ENCODE measurements around the gene HNMT. TPM values are rescaled to one million over a fixed set of nuclear protein-coding genes. Genes with fewer than 3 reads are reported as not detected.

The HNMT gene
- total and polyA plus RNA-seq, 2 of the 13 experiments (the other 11 are each of a cell fraction or from before 2014, with no cell fraction given) = 279 to 309 TPM

DNA sequence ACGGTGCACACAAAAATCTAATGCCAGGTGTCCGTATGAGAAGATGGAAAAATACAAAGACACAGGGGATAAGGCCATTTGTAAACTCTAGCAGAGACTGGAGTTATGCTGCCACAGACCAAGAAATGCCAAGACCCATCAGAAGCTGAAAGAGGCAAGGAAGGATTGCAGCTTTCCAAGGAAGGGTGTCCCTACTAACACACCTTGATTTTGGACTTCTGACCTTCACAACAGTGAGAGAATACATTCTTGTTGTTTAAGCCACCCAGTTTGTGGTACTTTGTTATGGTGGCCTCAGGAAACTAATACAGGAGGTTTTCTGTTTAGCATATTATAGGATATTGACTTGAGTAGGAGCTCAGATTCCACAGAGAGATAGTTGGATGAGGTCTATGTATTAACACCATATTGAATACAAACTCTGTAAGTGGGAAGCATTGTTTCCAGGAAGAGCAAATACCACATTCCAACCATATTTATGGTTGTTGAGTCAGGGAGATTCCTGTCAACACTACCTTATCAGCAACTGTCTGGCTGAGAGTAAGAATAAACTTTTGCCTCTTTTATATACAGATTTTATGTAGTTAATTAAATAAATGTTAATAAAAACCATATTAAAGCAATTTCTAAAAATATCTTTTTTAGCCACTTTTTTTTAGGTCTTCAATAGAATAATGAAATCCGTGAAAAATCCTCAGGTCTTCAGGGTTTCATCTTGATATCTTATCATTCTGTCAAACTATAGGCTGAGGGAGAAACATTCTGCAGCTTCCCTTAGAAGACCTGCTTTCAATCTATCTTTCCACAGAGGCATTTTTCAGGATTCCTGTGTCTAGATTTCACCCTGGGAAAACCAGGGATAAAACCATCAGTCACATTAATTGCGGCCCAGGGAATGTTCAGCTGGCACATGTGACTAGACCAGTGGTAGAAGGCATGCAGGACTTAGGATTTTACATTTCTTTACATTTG, 35.4 kb upstream of the HNMT start (continued):
- TF ChIP-seq, protein P1, sequence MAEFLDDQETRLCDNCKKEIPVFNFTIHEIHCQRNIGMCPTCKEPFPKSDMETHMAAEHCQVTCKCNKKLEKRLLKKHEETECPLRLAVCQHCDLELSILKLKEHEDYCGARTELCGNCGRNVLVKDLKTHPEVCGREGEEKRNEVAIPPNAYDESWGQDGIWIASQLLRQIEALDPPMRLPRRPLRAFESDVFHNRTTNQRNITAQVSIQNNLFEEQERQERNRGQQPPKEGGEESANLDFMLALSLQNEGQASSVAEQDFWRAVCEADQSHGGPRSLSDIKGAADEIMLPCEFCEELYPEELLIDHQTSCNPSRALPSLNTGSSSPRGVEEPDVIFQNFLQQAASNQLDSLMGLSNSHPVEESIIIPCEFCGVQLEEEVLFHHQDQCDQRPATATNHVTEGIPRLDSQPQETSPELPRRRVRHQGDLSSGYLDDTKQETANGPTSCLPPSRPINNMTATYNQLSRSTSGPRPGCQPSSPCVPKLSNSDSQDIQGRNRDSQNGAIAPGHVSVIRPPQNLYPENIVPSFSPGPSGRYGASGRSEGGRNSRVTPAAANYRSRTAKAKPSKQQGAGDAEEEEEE (CRISPR knock-in tag; IDR thresholded peaks at IDR 0.05; ENCODE audit: borderline replicate concordance) = no peak
- TF ChIP-seq SAP130 (CRISPR knock-in tag; IDR thresholded peaks at IDR 0.05; ENCODE audit: low read depth) (peak; percentile 87), ZBTB1 (CRISPR knock-in tag; IDR thresholded peaks at IDR 0.05; ENCODE audit: borderline replicate concordance) (no peak), MBNL3 (CRISPR knock-in tag; conservative IDR thresholded peaks at IDR 0.05) (no peak), KLF12 (CRISPR knock-in tag; IDR thresholded peaks at IDR 0.05; ENCODE audit: borderline replicate concordance) (no peak), PAWR (CRISPR knock-in tag; IDR thresholded peaks at IDR 0.05; ENCODE audit: borderline replicate concordance) (no peak), KLF6 (CRISPR knock-in tag; IDR thresholded peaks at IDR 0.05) (no peak), ESRRA (CRISPR knock-in tag; IDR thresholded peaks at IDR 0.05; ENCODE audit: low read depth) (peak; percentile 68; the same call in 1 of the 2 replicates), RFXANK (CRISPR knock-in tag; IDR thresholded peaks at IDR 0.05) (no peak), ZNF660 (CRISPR knock-in tag; IDR thresholded peaks at IDR 0.05; ENCODE audit: borderline replicate concordance, low read depth) (no peak), MAFF (IDR thresholded peaks at IDR 0.05; ENCODE audit: low read depth, low read length) (peak; percentile 39; the same call in 1 of the 2 replicates), IRF2 (CRISPR knock-in tag; IDR thresholded peaks at IDR 0.05) (peak; percentile 59; the same call in 1 of the 2 replicates), TCF7 (IDR thresholded peaks at IDR 0.05; ENCODE audit: low read depth) (peak; percentile 61)
- TF ChIP-seq, protein P2, sequence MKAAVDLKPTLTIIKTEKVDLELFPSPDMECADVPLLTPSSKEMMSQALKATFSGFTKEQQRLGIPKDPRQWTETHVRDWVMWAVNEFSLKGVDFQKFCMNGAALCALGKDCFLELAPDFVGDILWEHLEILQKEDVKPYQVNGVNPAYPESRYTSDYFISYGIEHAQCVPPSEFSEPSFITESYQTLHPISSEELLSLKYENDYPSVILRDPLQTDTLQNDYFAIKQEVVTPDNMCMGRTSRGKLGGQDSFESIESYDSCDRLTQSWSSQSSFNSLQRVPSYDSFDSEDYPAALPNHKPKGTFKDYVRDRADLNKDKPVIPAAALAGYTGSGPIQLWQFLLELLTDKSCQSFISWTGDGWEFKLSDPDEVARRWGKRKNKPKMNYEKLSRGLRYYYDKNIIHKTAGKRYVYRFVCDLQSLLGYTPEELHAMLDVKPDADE (CRISPR knock-in tag; IDR thresholded peaks at IDR 0.05) = no peak
- TF ChIP-seq, protein P3, sequence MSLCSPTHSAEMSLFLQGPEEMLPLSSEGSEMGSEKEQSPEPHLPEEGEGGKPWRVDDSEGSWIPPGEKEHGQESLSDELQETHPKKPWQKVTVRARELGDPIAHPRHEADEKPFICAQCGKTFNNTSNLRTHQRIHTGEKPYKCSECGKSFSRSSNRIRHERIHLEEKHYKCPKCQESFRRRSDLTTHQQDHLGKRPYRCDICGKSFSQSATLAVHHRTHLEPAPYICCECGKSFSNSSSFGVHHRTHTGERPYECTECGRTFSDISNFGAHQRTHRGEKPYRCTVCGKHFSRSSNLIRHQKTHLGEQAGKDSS (CRISPR knock-in tag; IDR thresholded peaks at IDR 0.05; ENCODE audit: borderline replicate concordance, low read depth) = no peak
- TF ChIP-seq, protein P4, sequence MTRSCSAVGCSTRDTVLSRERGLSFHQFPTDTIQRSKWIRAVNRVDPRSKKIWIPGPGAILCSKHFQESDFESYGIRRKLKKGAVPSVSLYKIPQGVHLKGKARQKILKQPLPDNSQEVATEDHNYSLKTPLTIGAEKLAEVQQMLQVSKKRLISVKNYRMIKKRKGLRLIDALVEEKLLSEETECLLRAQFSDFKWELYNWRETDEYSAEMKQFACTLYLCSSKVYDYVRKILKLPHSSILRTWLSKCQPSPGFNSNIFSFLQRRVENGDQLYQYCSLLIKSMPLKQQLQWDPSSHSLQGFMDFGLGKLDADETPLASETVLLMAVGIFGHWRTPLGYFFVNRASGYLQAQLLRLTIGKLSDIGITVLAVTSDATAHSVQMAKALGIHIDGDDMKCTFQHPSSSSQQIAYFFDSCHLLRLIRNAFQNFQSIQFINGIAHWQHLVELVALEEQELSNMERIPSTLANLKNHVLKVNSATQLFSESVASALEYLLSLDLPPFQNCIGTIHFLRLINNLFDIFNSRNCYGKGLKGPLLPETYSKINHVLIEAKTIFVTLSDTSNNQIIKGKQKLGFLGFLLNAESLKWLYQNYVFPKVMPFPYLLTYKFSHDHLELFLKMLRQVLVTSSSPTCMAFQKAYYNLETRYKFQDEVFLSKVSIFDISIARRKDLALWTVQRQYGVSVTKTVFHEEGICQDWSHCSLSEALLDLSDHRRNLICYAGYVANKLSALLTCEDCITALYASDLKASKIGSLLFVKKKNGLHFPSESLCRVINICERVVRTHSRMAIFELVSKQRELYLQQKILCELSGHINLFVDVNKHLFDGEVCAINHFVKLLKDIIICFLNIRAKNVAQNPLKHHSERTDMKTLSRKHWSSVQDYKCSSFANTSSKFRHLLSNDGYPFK (CRISPR knock-in tag; IDR thresholded peaks at IDR 0.05; ENCODE audit: borderline replicate concordance) = no peak
- TF ChIP-seq, protein P5, sequence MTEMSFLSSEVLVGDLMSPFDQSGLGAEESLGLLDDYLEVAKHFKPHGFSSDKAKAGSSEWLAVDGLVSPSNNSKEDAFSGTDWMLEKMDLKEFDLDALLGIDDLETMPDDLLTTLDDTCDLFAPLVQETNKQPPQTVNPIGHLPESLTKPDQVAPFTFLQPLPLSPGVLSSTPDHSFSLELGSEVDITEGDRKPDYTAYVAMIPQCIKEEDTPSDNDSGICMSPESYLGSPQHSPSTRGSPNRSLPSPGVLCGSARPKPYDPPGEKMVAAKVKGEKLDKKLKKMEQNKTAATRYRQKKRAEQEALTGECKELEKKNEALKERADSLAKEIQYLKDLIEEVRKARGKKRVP (CRISPR knock-in tag; IDR thresholded peaks at IDR 0.05) = peak in 1 of 2 experiments; percentile 62; a peak in 2 of 4 replicates
- TF ChIP-seq, protein P6, sequence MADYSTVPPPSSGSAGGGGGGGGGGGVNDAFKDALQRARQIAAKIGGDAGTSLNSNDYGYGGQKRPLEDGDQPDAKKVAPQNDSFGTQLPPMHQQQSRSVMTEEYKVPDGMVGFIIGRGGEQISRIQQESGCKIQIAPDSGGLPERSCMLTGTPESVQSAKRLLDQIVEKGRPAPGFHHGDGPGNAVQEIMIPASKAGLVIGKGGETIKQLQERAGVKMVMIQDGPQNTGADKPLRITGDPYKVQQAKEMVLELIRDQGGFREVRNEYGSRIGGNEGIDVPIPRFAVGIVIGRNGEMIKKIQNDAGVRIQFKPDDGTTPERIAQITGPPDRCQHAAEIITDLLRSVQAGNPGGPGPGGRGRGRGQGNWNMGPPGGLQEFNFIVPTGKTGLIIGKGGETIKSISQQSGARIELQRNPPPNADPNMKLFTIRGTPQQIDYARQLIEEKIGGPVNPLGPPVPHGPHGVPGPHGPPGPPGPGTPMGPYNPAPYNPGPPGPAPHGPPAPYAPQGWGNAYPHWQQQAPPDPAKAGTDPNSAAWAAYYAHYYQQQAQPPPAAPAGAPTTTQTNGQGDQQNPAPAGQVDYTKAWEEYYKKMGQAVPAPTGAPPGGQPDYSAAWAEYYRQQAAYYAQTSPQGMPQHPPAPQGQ (CRISPR knock-in tag; IDR thresholded peaks at IDR 0.05; ENCODE audit: borderline replicate concordance) = no peak

Data from HepG2 (cell line).